SU-DHL-6 (cell line): ENCODE measurements around the gene DAP3.
"Not testable (repeated sequence)": the region's sequence is repeated elsewhere in the genome, so short reads cannot be mapped to it uniquely, and the experiment has no call there.

Experiments used
- H2AFZ ChIP-seq: fragments of 200-600 bp; sonication (generic); 2 replicates; pipeline ENCODE4 v1.6.1; 2014; ENCODE audit warnings: low read depth, mild to moderate bottlenecking, moderate library complexity, mixed read lengths, antibody characterized with exemption, low read length; ENCODE audit not compliant: severe bottlenecking
- H3F3A ChIP-seq: fragments of 200-600 bp; shearing (Covaris generic); 2 replicates; pipeline ENCODE4 v1.6.0; 2016; ENCODE audit warnings: antibody characterized with exemption, mild to moderate bottlenecking; ENCODE audit not compliant: insufficient read depth
- H3K27ac ChIP-seq: fragments of 200-600 bp; sonication (generic); 2 replicates; pipeline ENCODE4 v1.5.1; 2016; ENCODE audit warnings: low read depth, mild to moderate bottlenecking, low read length, moderate library complexity, mixed read lengths
- H3K27me3 ChIP-seq: fragments of 200-600 bp; sonication (generic), shearing (Covaris generic); 2 replicates; pipeline ENCODE4 v1.6.0; 2014; ENCODE audit warnings: mild to moderate bottlenecking, low read length
- H3K36me3 ChIP-seq: fragments of 200-600 bp; sonication (generic); 2 replicates; pipeline ENCODE4 v1.6.1; 2014; ENCODE audit warnings: mild to moderate bottlenecking, low read length, mixed read lengths
- H3K4me2 ChIP-seq: fragments of 300-600, 200-600 bp; shearing (Covaris generic), sonication (generic); 2 replicates; pipeline ENCODE4 v1.6.0; 2014; ENCODE audit warnings: low read length, low read depth, mild to moderate bottlenecking; ENCODE audit not compliant: poor library complexity, severe bottlenecking
- H3K4me3 ChIP-seq: fragments of 200-600 bp; sonication (generic); 2 replicates; pipeline ENCODE4 v1.5.1; 2014; ENCODE audit warnings: antibody characterized with exemption, low read length, mild to moderate bottlenecking, mixed read lengths; ENCODE audit not compliant: insufficient read depth, poor library complexity, severe bottlenecking
- H3K79me2 ChIP-seq: fragments of 200-600 bp; sonication (generic); 2 replicates; pipeline ENCODE4 v1.6.1; 2014; ENCODE audit warnings: mild to moderate bottlenecking, low read length, moderate library complexity; ENCODE audit not compliant: insufficient read depth
- H3K9ac ChIP-seq: fragments of 200-600 bp; sonication (generic); 2 replicates; pipeline ENCODE4 v1.7.0; 2014; ENCODE audit warnings: mild to moderate bottlenecking, low read length
- H3K9me2 ChIP-seq: fragments of 200-600 bp; sonication (generic); replicated peaks from 2 replicates; pipeline ENCODE4 v1.6.1; 2014; ENCODE audit warnings: low read length; ENCODE audit not compliant: insufficient read depth
- H3K9me3 ChIP-seq: fragments of 200-600 bp; sonication (generic); 2 replicates; pipeline ENCODE4 v1.6.1; 2014; ENCODE audit warnings: low read length, mixed read lengths; ENCODE audit not compliant: insufficient read depth
- H4K20me1 ChIP-seq: fragments of 200-600 bp; sonication (generic); 2 replicates; pipeline ENCODE4 v1.6.1; 2014; ENCODE audit warnings: low read depth, mild to moderate bottlenecking, antibody characterized with exemption, low read length, moderate library complexity, mixed read lengths
- CTCF ChIP-seq: fragments of 200-600 bp; sonication (generic); IDR thresholded peaks from one replicate; pipeline ENCODE4 v1.5.1; 2017; ENCODE audit warnings: antibody characterized with exemption, mild to moderate bottlenecking, low read length, moderate library complexity; ENCODE audit not compliant: insufficient read depth, poor library complexity, severe bottlenecking
- EZH2phosphoT487 ChIP-seq: fragments of 200-600 bp; sonication (generic), shearing (Covaris generic); conservative IDR thresholded peaks from 2 replicates; pipeline ENCODE4 v1.6.1; 2018; ENCODE audit warnings: mild to moderate bottlenecking, antibody characterized with exemption, low read length, moderate library complexity, mixed read lengths

Gene DAP3

GRCh38 chr1:155748141-155748540, 59.2 kb downstream of the DAP3 start:
- peaks cover 14% of the 10 kb centered on the region for H3F3A ChIP-seq
- not testable (repeated sequence) for H3K36me3 ChIP-seq, H3K79me2 ChIP-seq, H3K27me3 ChIP-seq, H3K4me3 ChIP-seq, H3K9me2 ChIP-seq, H3K9me3 ChIP-seq, H2AFZ ChIP-seq, H3K27ac ChIP-seq, H4K20me1 ChIP-seq, H3K9ac ChIP-seq, H3K4me2 ChIP-seq

GRCh38 chr1:155759017-155759416, 70.1 kb downstream of the DAP3 start:
- H3K79me2 ChIP-seq, H2AFZ ChIP-seq, H3K36me3 ChIP-seq, H3K27me3 ChIP-seq, H3K27ac ChIP-seq, H3K4me2 ChIP-seq, H3K4me3 ChIP-seq, H3K9me3 ChIP-seq, H3K9ac ChIP-seq, H3F3A ChIP-seq, H3K9me2 ChIP-seq, H4K20me1 ChIP-seq: not testable (repeated sequence)

- H3F3A ChIP-seq = no peaks in the 10 kb centered on the region
- H3K9me3 ChIP-seq = no peaks in the 10 kb centered on the region
- no peak overlapping the region for H3K9ac ChIP-seq
- H3K9me2 ChIP-seq = no peaks in the 10 kb centered on the region
- H3K79me2 ChIP-seq = no peaks in the 10 kb centered on the region
- H3K4me3 ChIP-seq = no peak overlapping the region
- H3K27me3 ChIP-seq = no peaks in the 10 kb centered on the region
- TF ChIP-seq CTCF (no peak), EZH2phosphoT487 (no peak)
- no peak overlapping the region for H3K27ac ChIP-seq
- no peak overlapping the region for H3K4me2 ChIP-seq
- no peaks in the 10 kb centered on the region for H4K20me1 ChIP-seq
- H2AFZ ChIP-seq = no peak overlapping the region
- H3K36me3 ChIP-seq = peaks cover 9% of the 10 kb centered on the region; the same call in 1 of the 2 replicates
These were observed 71.2 kb downstream of the DAP3 start for GRCh38 chr1:155759966-155760630.

- Histone ChIP-seq H3K9ac (no peak overlapping the region), H3K27ac (no peak overlapping the region), H3K27me3 (no peaks in the 10 kb centered on the region), H3K36me3 (peaks cover 9% of the 10 kb centered on the region; the same call in 1 of the 2 replicates), H3K9me3 (no peaks in the 10 kb centered on the region), H3F3A (no peaks in the 10 kb centered on the region), H3K9me2 (no peaks in the 10 kb centered on the region), H3K79me2 (no peaks in the 10 kb centered on the region), H3K4me2 (no peak overlapping the region), H4K20me1 (no peaks in the 10 kb centered on the region), H2AFZ (no peak overlapping the region), H3K4me3 (no peak overlapping the region)
- TF ChIP-seq EZH2phosphoT487 = no peak
- no peak for TF ChIP-seq CTCF
These were observed 72.0 kb downstream of the DAP3 start for GRCh38 chr1:155760751-155761475.
